ENCODE results near the gene RAD18.

RAD18 gene

DNA sequence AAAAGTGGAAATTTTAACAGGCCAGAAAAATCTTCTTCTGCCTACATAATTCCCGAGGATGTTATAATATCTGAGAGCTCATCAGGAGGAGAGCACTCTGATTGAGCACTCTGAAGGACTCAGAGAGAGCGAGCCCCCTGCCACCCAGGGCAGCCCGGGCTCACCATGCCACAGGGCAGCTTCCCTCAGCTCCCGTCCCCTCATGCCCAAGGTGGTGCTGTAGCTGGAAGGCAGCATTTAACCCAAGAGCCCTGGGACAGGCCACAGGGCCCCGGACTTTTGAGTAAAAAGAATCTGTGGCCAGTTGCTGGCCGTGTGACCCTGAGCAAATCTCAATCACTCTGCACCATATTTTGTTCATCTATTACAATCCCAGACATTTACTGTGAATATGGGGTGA lies 23.5 kb upstream of the RAD18 start:
- no peak for TF ChIP-seq CTCF (IDR thresholded peaks at IDR 0.05; ENCODE audit: insufficient read depth, low read depth, low read length, missing control alignments)
- no peak overlapping the region for H3K4me3 ChIP-seq (ENCODE audit: low read depth, low read length)
- DNase-seq (ENCODE audit: low read depth) = no peak

DNA sequence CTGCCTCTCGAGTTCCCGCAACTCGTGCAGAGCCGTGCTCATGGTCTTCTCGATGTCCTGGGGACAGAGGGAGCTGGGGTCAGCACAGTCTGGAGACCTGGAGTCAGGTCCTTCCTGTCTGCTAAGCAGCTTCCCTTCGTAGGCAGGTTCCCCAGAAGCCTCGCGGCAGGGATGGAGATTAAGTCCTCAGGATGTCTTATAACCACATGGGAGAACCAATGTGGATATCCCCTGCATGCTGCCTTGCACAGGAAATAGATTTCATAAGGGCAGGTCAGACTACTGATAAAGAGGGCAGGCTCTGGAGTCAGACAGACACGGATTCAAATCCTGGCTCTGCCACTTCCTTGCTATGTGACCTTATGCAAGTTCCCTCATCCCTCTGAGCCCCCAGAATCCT lies 22.6 kb upstream of the RAD18 start:
- DNase-seq (ENCODE audit: low read depth) = no peak
- no peak for TF ChIP-seq CTCF (IDR thresholded peaks at IDR 0.05; ENCODE audit: insufficient read depth, low read depth, low read length, missing control alignments)
- H3K4me3 ChIP-seq (ENCODE audit: low read depth, low read length) = no peak overlapping the region

- TF ChIP-seq CTCF (IDR thresholded peaks at IDR 0.05; ENCODE audit: insufficient read depth, low read depth, low read length, missing control alignments) = no peak
- DNase-seq (ENCODE audit: low read depth) = no peak
Measured at GRCh38 chr3:8985411-8985831, 22.1 kb upstream of the RAD18 start.

DNA sequence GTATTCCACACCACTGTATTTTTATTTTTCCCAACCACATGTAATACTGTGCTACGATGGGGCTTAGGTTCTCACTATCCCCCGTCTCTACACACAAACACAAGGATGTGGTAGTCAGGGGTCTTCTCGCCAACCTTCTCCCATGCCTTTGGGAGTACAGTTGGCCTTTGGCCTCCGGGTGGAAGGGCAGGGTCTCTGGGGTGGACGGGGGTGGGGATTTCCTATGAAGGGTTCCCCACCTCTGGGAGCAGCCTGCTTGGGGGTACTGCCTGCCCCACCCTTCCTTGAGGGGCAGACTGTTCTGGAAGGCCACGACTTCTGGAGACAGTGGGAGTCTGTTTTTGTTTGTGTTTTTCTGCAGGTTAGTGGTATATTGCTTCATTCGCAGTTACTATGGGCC lies 21.3 kb upstream of the RAD18 start:
- no peak for TF ChIP-seq CTCF (IDR thresholded peaks at IDR 0.05; ENCODE audit: insufficient read depth, low read depth, low read length, missing control alignments)
- DNase-seq (ENCODE audit: low read depth) = no peak
- H3K4me3 ChIP-seq (ENCODE audit: low read depth, low read length) = no peak overlapping the region

More at GRCh38 chr3:8985411-8985831, 22.1 kb upstream of the RAD18 start:
- no peak overlapping the region for H3K4me3 ChIP-seq (ENCODE audit: low read depth, low read length)

GRCh38 chr3:8984081-8984480 lies 20.8 kb upstream of the RAD18 start:
- TF ChIP-seq CTCF (IDR thresholded peaks at IDR 0.05; ENCODE audit: insufficient read depth, low read depth, low read length, missing control alignments) = no peak
- no peak for DNase-seq (ENCODE audit: low read depth)
- no peak overlapping the region for H3K4me3 ChIP-seq (ENCODE audit: low read depth, low read length)

GRCh38 chr3:8983591-8983990 lies 20.3 kb upstream of the RAD18 start:
- no peak overlapping the region for H3K4me3 ChIP-seq (ENCODE audit: low read depth, low read length)
- no peak for TF ChIP-seq CTCF (IDR thresholded peaks at IDR 0.05; ENCODE audit: insufficient read depth, low read depth, low read length, missing control alignments)
- DNase-seq (ENCODE audit: low read depth) = no peak

DNA sequence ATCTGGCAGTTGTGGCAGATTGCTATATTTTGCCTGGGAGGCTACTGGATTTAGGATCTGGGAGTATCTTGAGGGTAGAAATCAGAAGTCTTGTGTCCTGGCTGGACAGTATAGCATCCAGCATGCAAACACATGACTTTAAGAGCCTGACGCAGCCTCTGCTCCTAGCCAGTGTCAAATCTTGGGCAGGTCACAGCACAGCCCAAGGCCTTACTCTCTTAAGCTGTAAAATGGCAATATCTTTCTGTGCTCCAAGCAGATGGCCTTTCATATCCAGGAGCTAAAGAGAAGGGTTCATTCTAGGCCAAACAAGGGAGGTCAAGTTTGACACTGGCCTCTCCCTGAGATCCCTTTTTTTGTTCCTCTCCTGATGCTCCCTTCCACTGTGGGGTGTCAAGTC lies 19.8 kb upstream of the RAD18 start:
- no peak for TF ChIP-seq CTCF (IDR thresholded peaks at IDR 0.05; ENCODE audit: insufficient read depth, low read depth, low read length, missing control alignments)
- no peak overlapping the region for H3K4me3 ChIP-seq (ENCODE audit: low read depth, low read length)

More for the DNA sequence above, 19.8 kb upstream of the RAD18 start:
- no peak for DNase-seq (ENCODE audit: low read depth)
